Measurements from ENCODE around the gene SEL1L.
"Not testable (repeated sequence)": the region's sequence is repeated elsewhere in the genome, so short reads cannot be mapped to it uniquely, and the experiment has no call there.

The SEL1L gene

DNA sequence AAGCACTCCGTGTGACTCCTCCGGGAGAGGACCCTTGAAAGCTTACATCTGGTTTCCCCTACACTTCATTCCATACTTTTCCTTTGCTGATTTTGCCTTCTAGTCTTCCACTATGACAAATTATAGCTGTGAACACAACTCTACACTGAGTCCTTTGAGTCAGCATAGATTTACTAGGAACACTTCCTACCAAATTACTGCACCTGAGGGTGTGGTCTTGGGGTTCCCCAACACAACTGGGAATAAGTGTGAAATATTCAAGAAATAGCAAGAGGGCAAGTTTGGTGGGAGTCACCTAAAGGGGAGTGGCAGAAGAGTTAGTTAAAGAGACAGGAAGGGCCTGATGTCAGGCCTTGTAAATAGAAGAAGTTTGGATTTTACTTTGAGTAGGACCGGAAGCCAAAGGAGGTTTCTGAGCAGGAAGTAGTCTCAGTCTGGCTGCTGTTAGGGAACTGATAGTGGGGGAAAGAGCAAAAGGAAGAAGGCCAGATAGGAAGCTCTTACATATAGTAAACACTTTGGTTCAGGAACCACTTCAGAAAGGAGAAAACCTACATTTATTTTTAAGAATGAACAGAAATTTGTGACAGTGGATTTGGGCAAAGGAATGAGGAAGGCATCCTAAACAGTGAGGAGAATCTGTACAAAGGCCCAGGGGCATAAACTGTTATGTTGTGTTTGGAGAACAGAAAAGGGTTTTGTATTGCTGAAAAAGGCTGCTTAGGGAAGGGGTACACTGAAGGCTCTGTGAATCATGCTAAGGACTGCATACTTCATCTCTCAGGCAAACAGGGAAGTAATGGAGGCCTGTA is 14.2 kb downstream of the SEL1L start:
- no peak overlapping the region for H3K9ac ChIP-seq (ENCODE audit: low read length)

GRCh38 chr14:81517798-81518398 is 15.8 kb downstream of the SEL1L start:
- H3K27ac ChIP-seq (ENCODE audit: low read depth, low read length) = no peak overlapping the region

More for the DNA sequence above, 14.2 kb downstream of the SEL1L start:
- Histone ChIP-seq H3K4me3 (ENCODE audit: insufficient read depth, low read length, poor library complexity, severe bottlenecking) (no peak overlapping the region), H4K20me1 (ENCODE audit: low read depth, low read length) (no peaks in the 10 kb centered on the region), H3K36me3 (ENCODE audit: low read length) (peaks cover 24% of the 10 kb centered on the region; the same call in 1 of the 2 replicates), H2AFZ (ENCODE audit: low read depth, low read length, severe bottlenecking) (no peak overlapping the region), H3K27me3 (ENCODE audit: low read length) (no peaks in the 10 kb centered on the region), H3K79me2 (ENCODE audit: insufficient read depth, low read length) (peaks cover 14% of the 10 kb centered on the region; the same call in 1 of the 2 replicates), H3F3A (ENCODE audit: insufficient read depth) (no peaks in the 10 kb centered on the region), H3K9me2 (replicated peaks; ENCODE audit: insufficient read depth, low read length) (no peaks in the 10 kb centered on the region), H3K27ac (ENCODE audit: low read depth, low read length) (no peak overlapping the region), H3K9me3 (ENCODE audit: insufficient read depth, low read length) (no peaks in the 10 kb centered on the region), H3K4me2 (ENCODE audit: low read depth, low read length, poor library complexity, severe bottlenecking) (no peak overlapping the region)
- TF ChIP-seq EZH2phosphoT487 (conservative IDR thresholded peaks at IDR 0.05; ENCODE audit: low read length) = no peak

DNA sequence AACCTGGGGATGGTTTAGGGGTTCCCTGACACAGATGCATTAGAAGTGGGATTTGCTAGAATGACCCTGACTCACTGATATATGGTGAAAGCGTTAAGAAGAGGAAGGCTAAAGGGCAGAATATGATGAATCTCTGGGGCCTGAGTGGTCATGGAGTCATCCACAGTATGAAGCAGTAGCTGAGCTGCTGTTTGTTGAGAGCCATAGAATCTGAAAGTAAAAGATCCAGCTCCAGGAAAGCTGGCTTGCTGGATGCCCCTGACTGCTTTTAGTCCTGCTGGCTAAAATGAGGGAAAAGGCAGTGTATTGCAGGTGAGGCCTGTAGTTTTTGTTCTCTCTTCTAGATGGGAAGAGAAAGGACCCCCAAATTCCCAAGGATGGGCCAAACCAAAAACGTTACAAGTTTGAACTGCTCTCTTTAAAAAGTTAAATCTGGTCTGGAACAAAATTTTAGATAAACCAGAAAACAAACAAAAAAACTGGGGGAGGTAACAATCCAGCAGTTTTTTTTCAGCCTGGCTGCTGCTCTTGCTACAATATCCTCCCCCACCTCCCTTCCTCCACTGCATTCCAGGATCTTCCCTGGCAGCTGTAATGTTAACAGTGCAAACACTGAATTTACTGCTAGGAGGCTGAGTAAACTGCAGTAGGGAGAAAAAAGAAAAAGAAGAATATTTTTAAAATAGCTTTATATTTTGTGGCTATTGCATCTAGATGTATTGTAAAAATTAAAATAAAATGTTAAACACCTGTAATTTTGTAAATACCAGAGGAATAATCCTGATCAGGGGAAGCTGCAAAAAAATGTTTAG is 16.5 kb downstream of the SEL1L start:
- H3K9ac ChIP-seq (ENCODE audit: low read length) = no peak overlapping the region
- TF ChIP-seq, protein P1, sequence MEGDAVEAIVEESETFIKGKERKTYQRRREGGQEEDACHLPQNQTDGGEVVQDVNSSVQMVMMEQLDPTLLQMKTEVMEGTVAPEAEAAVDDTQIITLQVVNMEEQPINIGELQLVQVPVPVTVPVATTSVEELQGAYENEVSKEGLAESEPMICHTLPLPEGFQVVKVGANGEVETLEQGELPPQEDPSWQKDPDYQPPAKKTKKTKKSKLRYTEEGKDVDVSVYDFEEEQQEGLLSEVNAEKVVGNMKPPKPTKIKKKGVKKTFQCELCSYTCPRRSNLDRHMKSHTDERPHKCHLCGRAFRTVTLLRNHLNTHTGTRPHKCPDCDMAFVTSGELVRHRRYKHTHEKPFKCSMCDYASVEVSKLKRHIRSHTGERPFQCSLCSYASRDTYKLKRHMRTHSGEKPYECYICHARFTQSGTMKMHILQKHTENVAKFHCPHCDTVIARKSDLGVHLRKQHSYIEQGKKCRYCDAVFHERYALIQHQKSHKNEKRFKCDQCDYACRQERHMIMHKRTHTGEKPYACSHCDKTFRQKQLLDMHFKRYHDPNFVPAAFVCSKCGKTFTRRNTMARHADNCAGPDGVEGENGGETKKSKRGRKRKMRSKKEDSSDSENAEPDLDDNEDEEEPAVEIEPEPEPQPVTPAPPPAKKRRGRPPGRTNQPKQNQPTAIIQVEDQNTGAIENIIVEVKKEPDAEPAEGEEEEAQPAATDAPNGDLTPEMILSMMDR (IDR thresholded peaks at IDR 0.05; ENCODE audit: insufficient read depth, low read length, poor library complexity, severe bottlenecking) = no peak
- no peak for TF ChIP-seq EZH2phosphoT487 (conservative IDR thresholded peaks at IDR 0.05; ENCODE audit: low read length)

More at GRCh38 chr14:81517798-81518398, 15.8 kb downstream of the SEL1L start:
- H3K79me2 ChIP-seq (ENCODE audit: insufficient read depth, low read length) = 0 out of 2 replicates have a peak, but pooled peaks cover 6% of the 10 kb centered on the region
- no peaks in the 10 kb centered on the region for H4K20me1 ChIP-seq (ENCODE audit: low read depth, low read length)
- H3K36me3 ChIP-seq (ENCODE audit: low read length) = peaks cover 17% of the 10 kb centered on the region; the same call in 1 of the 2 replicates
- H3K9ac ChIP-seq (ENCODE audit: low read length) = no peak overlapping the region
- H3F3A ChIP-seq (ENCODE audit: insufficient read depth) = no peaks in the 10 kb centered on the region
- no peak overlapping the region for H3K4me3 ChIP-seq (ENCODE audit: insufficient read depth, low read length, poor library complexity, severe bottlenecking)
- no peaks in the 10 kb centered on the region for H3K9me2 ChIP-seq (replicated peaks; ENCODE audit: insufficient read depth, low read length)
- H3K9me3 ChIP-seq (ENCODE audit: insufficient read depth, low read length) = no peaks in the 10 kb centered on the region
- TF ChIP-seq, protein P1 (IDR thresholded peaks at IDR 0.05; ENCODE audit: insufficient read depth, low read length, poor library complexity, severe bottlenecking) = no peak
- TF ChIP-seq EZH2phosphoT487 (conservative IDR thresholded peaks at IDR 0.05; ENCODE audit: low read length) = no peak
- no peak overlapping the region for H3K4me2 ChIP-seq (ENCODE audit: low read depth, low read length, poor library complexity, severe bottlenecking)
- H3K27me3 ChIP-seq (ENCODE audit: low read length) = no peaks in the 10 kb centered on the region
- H2AFZ ChIP-seq (ENCODE audit: low read depth, low read length, severe bottlenecking) = no peak overlapping the region

DNA sequence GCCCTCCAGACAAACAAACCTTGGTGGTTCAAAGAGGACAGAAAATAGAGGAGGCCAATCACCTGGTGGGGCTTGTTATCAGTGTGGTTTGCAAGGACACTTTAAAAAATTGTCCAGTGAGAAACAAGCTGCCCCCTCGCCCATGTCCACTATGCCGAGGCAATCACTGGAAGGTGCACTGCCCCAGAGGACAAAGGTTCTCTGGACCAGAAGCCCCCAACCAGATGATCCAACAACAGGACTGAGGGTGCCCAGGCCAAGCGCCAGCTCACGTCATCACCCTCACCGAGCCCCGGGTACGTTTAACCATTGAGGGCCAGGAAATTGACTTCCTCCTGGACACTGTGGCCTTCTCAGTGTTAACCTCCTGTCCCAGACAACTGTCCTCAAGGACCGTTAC is 17.7 kb downstream of the SEL1L start:
- H3K36me3 ChIP-seq (ENCODE audit: low read length) = peaks cover 15% of the 10 kb centered on the region; the same call in 1 of the 2 replicates
- H3K27ac ChIP-seq (ENCODE audit: low read depth, low read length) = not testable (repeated sequence)

More for the DNA sequence above, 16.5 kb downstream of the SEL1L start:
- Histone ChIP-seq H3K4me3 (ENCODE audit: insufficient read depth, low read length, poor library complexity, severe bottlenecking) (no peak overlapping the region), H4K20me1 (ENCODE audit: low read depth, low read length) (no peaks in the 10 kb centered on the region), H3K27ac (ENCODE audit: low read depth, low read length) (no peak overlapping the region), H3K4me2 (ENCODE audit: low read depth, low read length, poor library complexity, severe bottlenecking) (no peak overlapping the region), H2AFZ (ENCODE audit: low read depth, low read length, severe bottlenecking) (no peak overlapping the region), H3K79me2 (ENCODE audit: insufficient read depth, low read length) (0 out of 2 replicates have a peak, but pooled peaks cover 3% of the 10 kb centered on the region), H3K9me2 (replicated peaks; ENCODE audit: insufficient read depth, low read length) (no peaks in the 10 kb centered on the region), H3K36me3 (ENCODE audit: low read length) (peaks cover 15% of the 10 kb centered on the region; the same call in 1 of the 2 replicates), H3K27me3 (ENCODE audit: low read length) (no peaks in the 10 kb centered on the region), H3F3A (ENCODE audit: insufficient read depth) (no peaks in the 10 kb centered on the region), H3K9me3 (ENCODE audit: insufficient read depth, low read length) (no peaks in the 10 kb centered on the region)

GRCh38 chr14:81512826-81513225 is 20.8 kb downstream of the SEL1L start:
- not testable (repeated sequence) for H3K27ac ChIP-seq (ENCODE audit: low read depth, low read length); H3K4me3 ChIP-seq (ENCODE audit: insufficient read depth, low read length, poor library complexity, severe bottlenecking); H4K20me1 ChIP-seq (ENCODE audit: low read depth, low read length); H3K9me2 ChIP-seq (replicated peaks; ENCODE audit: insufficient read depth, low read length); H3K4me2 ChIP-seq (ENCODE audit: low read depth, low read length, poor library complexity, severe bottlenecking); H2AFZ ChIP-seq (ENCODE audit: low read depth, low read length, severe bottlenecking); H3F3A ChIP-seq (ENCODE audit: insufficient read depth); H3K27me3 ChIP-seq (ENCODE audit: low read length); H3K9ac ChIP-seq (ENCODE audit: low read length); H3K9me3 ChIP-seq (ENCODE audit: insufficient read depth, low read length)
- Histone ChIP-seq H3K79me2 (ENCODE audit: insufficient read depth, low read length) (peaks cover 13% of the 10 kb centered on the region), H3K36me3 (ENCODE audit: low read length) (peaks cover 19% of the 10 kb centered on the region; the same call in 1 of the 2 replicates)

More for the DNA sequence above, 17.7 kb downstream of the SEL1L start:
- H3K4me3 ChIP-seq (ENCODE audit: insufficient read depth, low read length, poor library complexity, severe bottlenecking); H2AFZ ChIP-seq (ENCODE audit: low read depth, low read length, severe bottlenecking); H3K9me2 ChIP-seq (replicated peaks; ENCODE audit: insufficient read depth, low read length); H3K9me3 ChIP-seq (ENCODE audit: insufficient read depth, low read length); H3K79me2 ChIP-seq (ENCODE audit: insufficient read depth, low read length); H3K9ac ChIP-seq (ENCODE audit: low read length); H3K4me2 ChIP-seq (ENCODE audit: low read depth, low read length, poor library complexity, severe bottlenecking); H3F3A ChIP-seq (ENCODE audit: insufficient read depth); H4K20me1 ChIP-seq (ENCODE audit: low read depth, low read length); H3K27me3 ChIP-seq (ENCODE audit: low read length): not testable (repeated sequence)
